GM11168 (cell line): ENCODE data around the gene LYRM4.

Experiments
- in situ Hi-C: fragments of 300-500 bp; cut with MboI; formaldehyde crosslinking; loops from one replicate; pipeline ENCODE4 v1.12.0; 2022; ENCODE audit warnings: low sequenced_read_pairs; ENCODE audit not compliant: unreplicated experiment

Gene LYRM4

DNA sequence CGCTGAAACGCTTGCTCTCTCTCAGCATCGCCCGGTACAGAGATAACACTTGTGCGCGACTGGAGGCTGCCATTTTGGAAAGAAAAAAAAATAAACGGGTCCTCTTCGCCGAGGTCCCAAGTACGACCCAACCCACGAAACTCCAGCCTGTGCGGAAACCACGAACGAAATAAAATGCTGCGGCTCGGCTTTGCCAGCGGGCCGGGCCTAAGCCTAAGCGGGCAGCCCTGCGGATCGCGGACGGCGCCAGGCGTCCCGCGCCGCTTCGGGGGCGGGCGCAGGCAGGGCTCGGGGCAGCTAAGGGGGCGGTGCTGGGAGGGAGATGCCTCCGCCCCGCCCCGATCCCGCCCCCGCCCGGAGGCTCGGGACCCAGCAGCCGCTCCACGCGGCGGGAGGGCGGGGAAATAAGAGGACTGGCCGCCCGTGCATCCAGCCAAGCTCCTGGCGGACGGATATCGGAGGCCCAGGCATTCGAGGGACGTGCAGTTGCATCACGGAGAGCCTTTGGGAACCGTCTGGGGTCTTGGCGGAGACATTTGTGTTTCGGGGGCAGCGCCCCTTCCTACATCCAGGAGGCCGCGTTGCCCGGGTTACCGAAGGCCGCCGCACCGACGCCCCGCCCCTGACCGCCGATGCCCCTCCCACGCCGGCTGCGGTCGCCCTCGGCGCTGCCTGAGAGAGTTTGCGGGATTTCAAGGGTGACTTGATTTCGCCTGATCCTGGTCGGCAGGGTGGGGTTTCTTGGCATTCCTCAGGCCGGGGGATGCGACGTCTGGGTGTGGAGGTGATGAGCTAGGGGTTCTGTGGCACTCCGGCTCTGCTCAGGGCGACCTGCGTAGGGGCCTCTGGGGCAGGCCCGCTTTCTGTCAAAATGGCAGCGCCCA, at the start of gene LYRM4, which contains the start of gene FARS2:
LYRM4 (minus strand) TSS at position 290 of the 884 bp plus-strand sequence; CDS start at position 73, 217 bp downstream.
FARS2 (plus strand) TSS at position 853 of the 884 bp plus-strand sequence.
- in situ Hi-C loops = no loop called here

- in situ Hi-C loops = loop anchor here (25.0 kb wide), 1 partner anchor 171 kb away; no protein-coding TSS in a partner anchor
These were observed 47.3 kb upstream of the LYRM4 start for GRCh38 chr6:5308066-5308465.

GRCh38 chr6:5307058-5307457, 46.3 kb upstream of the LYRM4 start:
- in situ Hi-C loops = loop anchor here (25.0 kb wide), 1 partner anchor 170 kb away; no protein-coding TSS in a partner anchor

DNA sequence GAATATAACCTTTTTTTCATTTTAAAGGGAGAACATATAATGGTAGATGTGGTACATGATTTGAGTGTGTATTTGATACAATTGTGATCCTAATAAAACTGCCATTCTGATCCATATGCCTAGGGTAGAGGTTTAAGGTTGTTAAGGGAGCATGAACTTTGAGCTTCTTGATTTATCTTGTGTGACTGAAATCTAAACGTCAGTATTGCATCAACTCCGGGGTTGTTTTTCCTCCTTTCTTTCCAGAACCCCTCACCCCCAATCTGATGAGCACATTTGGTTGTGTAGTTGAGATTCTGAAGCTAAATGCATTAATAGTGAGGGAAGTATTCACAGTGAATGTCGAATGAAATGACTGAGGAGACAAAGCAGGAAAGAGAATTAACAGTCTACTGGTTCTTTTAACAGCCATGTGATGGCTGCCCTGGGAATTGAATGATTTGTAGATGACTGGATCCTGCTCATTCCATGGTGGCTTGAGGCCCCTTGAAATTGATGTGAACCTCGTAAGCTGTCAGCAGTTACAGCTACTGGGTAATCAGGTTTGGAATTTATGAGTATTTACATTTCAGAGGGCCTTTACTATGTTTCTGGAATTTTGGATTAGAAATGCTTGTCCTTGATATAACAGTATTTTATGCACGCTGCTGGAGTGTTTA, 45.3 kb upstream of the LYRM4 start:
- in situ Hi-C loops = loop anchor here (25.0 kb wide), 1 partner anchor 169 kb away; no protein-coding TSS in a partner anchor

- in situ Hi-C loops = loop anchor here (25.0 kb wide), 1 partner anchor 166 kb away; no protein-coding TSS in a partner anchor
These were observed 42.9 kb upstream of the LYRM4 start for GRCh38 chr6:5303682-5304081.

GRCh38 chr6:5302995-5303622, 42.4 kb upstream of the LYRM4 start:
- in situ Hi-C loops = loop anchor here (25.0 kb wide), 1 partner anchor 166 kb away; no protein-coding TSS in a partner anchor

GRCh38 chr6:5302220-5302946, 41.6 kb upstream of the LYRM4 start:
- in situ Hi-C loops = loop anchor here (25.0 kb wide), 1 partner anchor 165 kb away; no protein-coding TSS in a partner anchor

GRCh38 chr6:5300206-5300764, 39.5 kb upstream of the LYRM4 start:
- in situ Hi-C loops = loop anchor here (25.0 kb wide), 1 partner anchor 163 kb away; no protein-coding TSS in a partner anchor

DNA sequence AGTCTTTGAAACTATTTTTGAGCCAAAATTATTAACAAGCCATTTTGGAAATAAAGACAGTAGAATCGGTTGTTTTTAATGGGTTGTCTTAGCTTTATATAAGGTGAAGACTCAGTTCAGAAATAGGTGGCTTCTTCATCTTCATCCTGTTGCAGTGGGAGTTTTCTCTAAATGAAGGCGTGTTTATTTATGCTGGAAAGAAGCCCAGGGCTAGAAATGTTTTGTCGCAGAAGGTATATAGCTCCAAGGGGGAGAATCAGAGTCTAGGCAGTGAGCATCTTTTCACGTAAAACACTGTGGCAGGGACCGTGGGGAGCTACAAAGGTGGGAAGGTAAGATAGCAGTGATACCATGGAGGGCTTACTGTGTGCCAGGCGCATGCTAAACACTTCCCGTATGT, 34.9 kb upstream of the LYRM4 start:
- in situ Hi-C loops = no loop called here

GRCh38 chr6:5294392-5295211, 33.9 kb upstream of the LYRM4 start:
- in situ Hi-C loops = no loop called here

- in situ Hi-C loops = no loop called here
These were observed 32.9 kb upstream of the LYRM4 start for GRCh38 chr6:5293692-5294091.

- in situ Hi-C loops = no loop called here
These were observed 31.4 kb upstream of the LYRM4 start for GRCh38 chr6:5292154-5292553.

DNA sequence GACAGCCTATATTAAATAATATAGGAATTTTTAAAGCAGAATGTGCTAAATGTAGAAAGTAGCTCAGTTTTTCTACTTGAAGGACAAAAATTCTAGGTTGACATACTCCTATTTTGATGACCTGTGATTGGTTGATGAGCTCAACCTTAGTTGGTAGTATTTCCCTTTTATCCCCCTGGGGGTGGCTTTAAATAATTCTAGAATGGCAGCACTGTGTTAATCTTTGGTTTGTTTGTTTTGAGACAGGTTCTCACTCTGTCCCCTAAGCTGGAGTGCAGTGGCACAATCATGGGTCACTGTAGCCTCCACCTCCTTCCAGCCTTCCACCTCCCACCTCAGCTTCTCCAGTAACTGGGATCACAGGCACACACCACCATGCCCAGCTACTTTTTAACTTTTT, 29.8 kb upstream of the LYRM4 start:
- in situ Hi-C loops = no loop called here

- in situ Hi-C loops = no loop called here
These were observed 29.3 kb upstream of the LYRM4 start for GRCh38 chr6:5290097-5290496.

- in situ Hi-C loops = no loop called here
These were observed 27.2 kb upstream of the LYRM4 start for GRCh38 chr6:5287966-5288297.

GRCh38 chr6:5287205-5287965, 26.6 kb upstream of the LYRM4 start:
- in situ Hi-C loops = no loop called here

GRCh38 chr6:5286780-5287179, 26.0 kb upstream of the LYRM4 start:
- in situ Hi-C loops = no loop called here

- in situ Hi-C loops = no loop called here
These were observed 24.8 kb upstream of the LYRM4 start for GRCh38 chr6:5285526-5285925.
